ENCODE data around the gene EFTUD2.

The EFTUD2 gene

DNA sequence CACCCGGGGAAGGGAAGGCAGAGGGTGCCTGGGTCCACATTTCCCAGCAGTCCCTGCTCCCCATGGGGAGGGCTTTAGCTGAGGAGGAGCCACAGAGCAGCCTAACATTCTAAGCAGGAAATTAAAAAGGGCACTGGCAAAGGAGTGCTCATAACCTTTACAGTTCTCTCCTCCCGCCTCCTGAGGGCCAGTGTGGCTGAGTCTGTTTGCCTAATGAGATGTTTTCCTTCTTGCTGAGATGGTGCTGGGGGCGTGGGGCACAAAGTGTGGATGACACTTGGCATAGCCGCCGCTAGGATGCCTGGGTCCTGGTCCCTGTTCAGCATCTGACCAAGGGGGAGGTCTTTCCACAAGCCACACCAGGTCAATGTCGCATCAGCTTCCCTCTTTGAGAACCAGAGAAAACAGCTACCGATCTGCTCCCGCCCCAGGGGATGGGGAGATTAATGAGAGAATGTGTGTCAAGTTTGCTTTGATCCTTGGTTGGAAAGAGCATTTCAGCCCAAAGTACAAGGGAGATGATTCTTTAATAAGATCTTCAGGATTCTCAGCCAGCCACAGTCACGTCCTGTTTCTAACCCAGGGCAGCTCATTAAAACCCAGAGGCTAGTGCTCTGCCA, 42.6 kb upstream of the EFTUD2 start:
- no peaks in the 10 kb centered on the region for H3K27me3 ChIP-seq (ENCODE audit: insufficient read depth, low read length, poor library complexity)
- H3K36me3 ChIP-seq (ENCODE audit: control insufficient read depth, insufficient read depth, low read length) = no peaks in the 10 kb centered on the region
- H3K79me2 ChIP-seq (ENCODE audit: control insufficient read depth, insufficient read depth, low read length) = peaks cover 35% of the 10 kb centered on the region
- no peak overlapping the region for H3K4ac ChIP-seq (ENCODE audit: low read depth, low read length)
- no peak for DNase-seq
- no peak overlapping the region for H3K27ac ChIP-seq (ENCODE audit: low read depth, low read length)
- H3K18ac ChIP-seq (ENCODE audit: low read length) = no peak overlapping the region
- H4K5ac ChIP-seq (ENCODE audit: low read length) = no peak overlapping the region
- H3K4me2 ChIP-seq (ENCODE audit: low read length) = no peak overlapping the region
- H3K4me3 ChIP-seq (ENCODE audit: low read length) = no peak overlapping the region
- H3K9ac ChIP-seq (ENCODE audit: low read length) = no peak overlapping the region
- no peak overlapping the region for H3K56ac ChIP-seq (ENCODE audit: low read length)
- peaks cover 11% of the 10 kb centered on the region for H3K79me1 ChIP-seq (ENCODE audit: low read length)
- H4K8ac ChIP-seq (ENCODE audit: low read depth, low read length) = no peak overlapping the region
- no CpG with 5 or more reads among the region's 9 CpGs for WGBS (ENCODE audit: extremely low coverage, insufficient coverage, low lambda C conversion rate)
- no peak overlapping the region for H2BK120ac ChIP-seq (ENCODE audit: low read depth, low read length)
- no peak overlapping the region for H2BK5ac ChIP-seq (ENCODE audit: low read length)
- no peak overlapping the region for H2AK5ac ChIP-seq (ENCODE audit: low read length)
- no peaks in the 10 kb centered on the region for H3K4me1 ChIP-seq (ENCODE audit: control insufficient read depth, low read depth, low read length)
- H3K23ac ChIP-seq (ENCODE audit: low read length) = peak overlapping the region; percentile 57
- no peak overlapping the region for H2BK15ac ChIP-seq (replicated peaks; ENCODE audit: low read depth)

DNA sequence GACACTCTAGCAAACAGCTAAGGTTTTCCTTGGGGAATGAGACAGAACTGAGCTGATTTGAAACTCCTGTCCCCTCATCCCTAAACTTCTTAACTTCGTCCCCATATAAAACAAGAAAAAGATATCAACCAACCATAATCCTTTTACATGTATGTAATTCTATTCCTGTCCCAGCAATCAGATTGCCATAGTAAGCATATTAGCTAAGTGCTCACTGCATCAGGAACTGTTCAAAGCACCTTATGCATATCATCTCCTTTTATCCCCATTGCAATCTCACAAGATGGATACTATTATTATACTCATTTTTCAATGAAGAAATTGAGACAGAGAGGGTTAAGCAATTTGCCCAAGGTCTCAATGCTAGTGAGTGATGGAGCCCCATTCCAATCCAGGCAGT, 41.5 kb upstream of the EFTUD2 start:
- peaks cover 11% of the 10 kb centered on the region for H3K79me1 ChIP-seq (ENCODE audit: low read length)
- no peak overlapping the region for H3K18ac ChIP-seq (ENCODE audit: low read length)
- peaks cover 27% of the 10 kb centered on the region for H3K79me2 ChIP-seq (ENCODE audit: control insufficient read depth, insufficient read depth, low read length)
- H3K4ac ChIP-seq (ENCODE audit: low read depth, low read length) = no peak overlapping the region
- no peak overlapping the region for H2AK5ac ChIP-seq (ENCODE audit: low read length)
- H2BK15ac ChIP-seq (replicated peaks; ENCODE audit: low read depth) = no peak overlapping the region
- H3K27ac ChIP-seq (ENCODE audit: low read depth, low read length) = no peak overlapping the region
- no peak overlapping the region for H2BK120ac ChIP-seq (ENCODE audit: low read depth, low read length)
- H3K36me3 ChIP-seq (ENCODE audit: control insufficient read depth, insufficient read depth, low read length) = peaks cover 2% of the 10 kb centered on the region
- no peak overlapping the region for H4K5ac ChIP-seq (ENCODE audit: low read length)
- H3K4me1 ChIP-seq (ENCODE audit: control insufficient read depth, low read depth, low read length) = no peaks in the 10 kb centered on the region
- no peaks in the 10 kb centered on the region for H3K27me3 ChIP-seq (ENCODE audit: insufficient read depth, low read length, poor library complexity)
- H3K9ac ChIP-seq (ENCODE audit: low read length) = no peak overlapping the region
- no peak overlapping the region for H3K23ac ChIP-seq (ENCODE audit: low read length)
- no peak overlapping the region for H3K56ac ChIP-seq (ENCODE audit: low read length)
- no peak overlapping the region for H3K4me3 ChIP-seq (ENCODE audit: low read length)
- H2BK5ac ChIP-seq (ENCODE audit: low read length) = no peak overlapping the region
- WGBS (ENCODE audit: extremely low coverage, insufficient coverage, low lambda C conversion rate) = 100% methylated on average over 1 of the region's 1 CpG
- H4K8ac ChIP-seq (ENCODE audit: low read depth, low read length) = no peak overlapping the region
- H3K4me2 ChIP-seq (ENCODE audit: low read length) = no peak overlapping the region
- no peak for DNase-seq

- no peak overlapping the region for H3K9ac ChIP-seq (ENCODE audit: low read length)
- no peak overlapping the region for H3K56ac ChIP-seq (ENCODE audit: low read length)
- H3K4me1 ChIP-seq (ENCODE audit: control insufficient read depth, low read depth, low read length) = no peaks in the 10 kb centered on the region
- H3K18ac ChIP-seq (ENCODE audit: low read length) = no peak overlapping the region
- H2AK5ac ChIP-seq (ENCODE audit: low read length) = no peak overlapping the region
- no peak overlapping the region for H3K27ac ChIP-seq (ENCODE audit: low read depth, low read length)
- no peaks in the 10 kb centered on the region for H3K27me3 ChIP-seq (ENCODE audit: insufficient read depth, low read length, poor library complexity)
- H4K5ac ChIP-seq (ENCODE audit: low read length) = no peak overlapping the region
- no peak overlapping the region for H2BK5ac ChIP-seq (ENCODE audit: low read length)
- no peak overlapping the region for H2BK120ac ChIP-seq (ENCODE audit: low read depth, low read length)
- peaks cover 4% of the 10 kb centered on the region for H3K36me3 ChIP-seq (ENCODE audit: control insufficient read depth, insufficient read depth, low read length)
- peaks cover 11% of the 10 kb centered on the region for H3K79me1 ChIP-seq (ENCODE audit: low read length)
- no peak overlapping the region for H3K23ac ChIP-seq (ENCODE audit: low read length)
- DNase-seq = peak; percentile 56
- no peak overlapping the region for H2BK15ac ChIP-seq (replicated peaks; ENCODE audit: low read depth)
- WGBS (ENCODE audit: extremely low coverage, insufficient coverage, low lambda C conversion rate) = no CpG with 5 or more reads among the region's 4 CpGs
- no peak overlapping the region for H4K8ac ChIP-seq (ENCODE audit: low read depth, low read length)
- no peak overlapping the region for H3K4me3 ChIP-seq (ENCODE audit: low read length)
- H3K4ac ChIP-seq (ENCODE audit: low read depth, low read length) = no peak overlapping the region
- peaks cover 23% of the 10 kb centered on the region for H3K79me2 ChIP-seq (ENCODE audit: control insufficient read depth, insufficient read depth, low read length)
- H3K4me2 ChIP-seq (ENCODE audit: low read length) = no peak overlapping the region
Observed at GRCh38 chr17:44940317-44940716, 41.1 kb upstream of the EFTUD2 start.

- no peak overlapping the region for H3K4me2 ChIP-seq (ENCODE audit: low read length)
- H3K4ac ChIP-seq (ENCODE audit: low read depth, low read length) = no peak overlapping the region
- H3K36me3 ChIP-seq (ENCODE audit: control insufficient read depth, insufficient read depth, low read length) = peaks cover 17% of the 10 kb centered on the region
- H3K9ac ChIP-seq (ENCODE audit: low read length) = no peak overlapping the region
- no peaks in the 10 kb centered on the region for H3K27me3 ChIP-seq (ENCODE audit: insufficient read depth, low read length, poor library complexity)
- no peaks in the 10 kb centered on the region for H3K79me1 ChIP-seq (ENCODE audit: low read length)
- WGBS (ENCODE audit: extremely low coverage, insufficient coverage, low lambda C conversion rate) = no CpG with 5 or more reads among the region's 9 CpGs
- no peak overlapping the region for H2BK120ac ChIP-seq (ENCODE audit: low read depth, low read length)
- no peak overlapping the region for H2BK5ac ChIP-seq (ENCODE audit: low read length)
- H2AK5ac ChIP-seq (ENCODE audit: low read length) = no peak overlapping the region
- H3K79me2 ChIP-seq (ENCODE audit: control insufficient read depth, insufficient read depth, low read length) = peaks cover 2% of the 10 kb centered on the region
- H3K27ac ChIP-seq (ENCODE audit: low read depth, low read length) = no peak overlapping the region
- H4K5ac ChIP-seq (ENCODE audit: low read length) = no peak overlapping the region
- H4K8ac ChIP-seq (ENCODE audit: low read depth, low read length) = no peak overlapping the region
- no peak overlapping the region for H3K56ac ChIP-seq (ENCODE audit: low read length)
- no peak overlapping the region for H2BK15ac ChIP-seq (replicated peaks; ENCODE audit: low read depth)
- peaks cover 5% of the 10 kb centered on the region for H3K4me1 ChIP-seq (ENCODE audit: control insufficient read depth, low read depth, low read length)
- no peak overlapping the region for H3K4me3 ChIP-seq (ENCODE audit: low read length)
- H3K18ac ChIP-seq (ENCODE audit: low read length) = no peak overlapping the region
- DNase-seq = no peak
- H3K23ac ChIP-seq (ENCODE audit: low read length) = no peak overlapping the region
Observed at GRCh38 chr17:44935116-44935515, 35.9 kb upstream of the EFTUD2 start.

DNA sequence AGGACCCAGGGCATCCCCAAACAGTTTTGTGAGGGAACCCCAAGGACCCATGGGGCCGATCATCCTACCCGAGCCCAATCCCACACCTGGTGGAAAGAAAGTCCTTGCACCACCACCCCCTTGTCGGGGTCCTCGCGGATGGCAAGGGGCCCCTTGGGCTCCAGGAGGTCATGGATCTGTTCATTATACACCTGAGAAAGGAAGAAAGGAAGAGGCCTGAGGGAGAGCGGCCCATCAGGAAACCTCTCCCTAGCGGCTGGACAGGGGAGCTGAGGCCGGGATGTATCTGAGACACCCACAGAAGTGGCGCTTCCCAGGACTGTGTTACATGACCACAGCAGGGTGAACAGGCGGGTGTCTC, 35.5 kb upstream of the EFTUD2 start:
- Histone ChIP-seq H3K4me2 (ENCODE audit: low read length) (no peak overlapping the region), H3K36me3 (ENCODE audit: control insufficient read depth, insufficient read depth, low read length) (peaks cover 17% of the 10 kb centered on the region), H3K9ac (ENCODE audit: low read length) (no peak overlapping the region), H2AK5ac (ENCODE audit: low read length) (no peak overlapping the region), H3K18ac (ENCODE audit: low read length) (no peak overlapping the region), H3K56ac (ENCODE audit: low read length) (no peak overlapping the region), H3K4ac (ENCODE audit: low read depth, low read length) (no peak overlapping the region), H3K79me1 (ENCODE audit: low read length) (no peaks in the 10 kb centered on the region), H3K27ac (ENCODE audit: low read depth, low read length) (no peak overlapping the region), H3K79me2 (ENCODE audit: control insufficient read depth, insufficient read depth, low read length) (no peaks in the 10 kb centered on the region), H3K4me3 (ENCODE audit: low read length) (no peak overlapping the region), H2BK5ac (ENCODE audit: low read length) (no peak overlapping the region), H3K4me1 (ENCODE audit: control insufficient read depth, low read depth, low read length) (peaks cover 5% of the 10 kb centered on the region), H3K27me3 (ENCODE audit: insufficient read depth, low read length, poor library complexity) (no peaks in the 10 kb centered on the region), H2BK120ac (ENCODE audit: low read depth, low read length) (no peak overlapping the region), H2BK15ac (replicated peaks; ENCODE audit: low read depth) (no peak overlapping the region), H4K5ac (ENCODE audit: low read length) (no peak overlapping the region), H3K23ac (ENCODE audit: low read length) (no peak overlapping the region), H4K8ac (ENCODE audit: low read depth, low read length) (no peak overlapping the region)
- WGBS (ENCODE audit: extremely low coverage, insufficient coverage, low lambda C conversion rate) = no CpG with 5 or more reads among the region's 10 CpGs
- no peak for DNase-seq
